Endothelial cell of umbilical vein (primary cell): ENCODE data around the gene DENND5B. TPM values are rescaled to one million over a fixed set of nuclear protein-coding genes. Genes with fewer than 3 reads are reported as not detected.

Experiments
- BruUV-seq: library from RNA; stranded (reverse); fragments of 400-500 nt; replicated peaks from 2 replicates; lab custom pipeline; 2021; lab: Mats Ljungman, UMichigan
- CTCF ChIA-PET: fragments of 300-600, 350-600 bp; sonication (Branson Sonifier 250); formaldehyde crosslinking; loops from one replicate; lab custom pipeline; 2021; ENCODE audit warnings: antibody characterized with exemption, inconsistent platforms; lab: Charles Lee
- POLR2A ChIA-PET: fragments of 300-600, 350-600 bp; sonication (Branson Sonifier 250); formaldehyde crosslinking; loops from one replicate; lab custom pipeline; 2021; ENCODE audit warnings: antibody characterized with exemption, inconsistent platforms; lab: Charles Lee
- DNase-seq: peaks from one replicate; pipeline ENCODE4 v3.0.0-alpha.2; 2011; ENCODE audit warnings: low read depth, low spot score
- FAIRE-seq: peaks from 2 replicates; lab custom pipeline; 2011; peaks lifted over from hg19 to GRCh38; lab: Jason Lieb, UNC
- H2AFZ ChIP-seq: 2 replicates; pipeline ENCODE4 v1.6.0; 2012; ENCODE audit warnings: low read depth, low read length, control low read depth, inconsistent platforms
- H3K27ac ChIP-seq: 2 replicates; pipeline ENCODE4 v1.5.1; 2011; ENCODE audit warnings: low read depth, mild to moderate bottlenecking, control low read depth, low read length, moderate library complexity; ENCODE audit not compliant: insufficient read depth
- H3K27me3 ChIP-seq, 2 experiments: 2 replicates each; pipeline versions ENCODE4 v1.6.0 to v1.6.1; 2011; ENCODE audit warnings: low read length in 2 of 2, mixed read lengths in 1 of 2; ENCODE audit not compliant: control insufficient read depth in 2 of 2, insufficient read depth in 2 of 2
- H3K36me3 ChIP-seq, 2 experiments: 2 replicates in 1 of 2; 3 replicates in 1 of 2; pipeline ENCODE4 v1.5.1; 2011; ENCODE audit warnings: low read length in 2 of 2, mild to moderate bottlenecking in 1 of 2, moderate library complexity in 1 of 2; ENCODE audit not compliant: control insufficient read depth in 2 of 2, insufficient read depth in 2 of 2; ENCODE audit errors: extremely low read depth in 1 of 2
- H3K4me1 ChIP-seq: 3 replicates; pipeline ENCODE4 v1.5.1; 2011; ENCODE audit warnings: mild to moderate bottlenecking, low read length; ENCODE audit not compliant: control insufficient read depth, insufficient read depth; ENCODE audit errors: extremely low read depth
- H3K4me2 ChIP-seq: 2 replicates; pipeline ENCODE4 v1.6.1; 2011; ENCODE audit warnings: low read length, control low read depth, mixed read lengths; ENCODE audit not compliant: insufficient read depth
- H3K4me3 ChIP-seq, 3 experiments: fragments of 200-600 bp in 1 of 3; sonication (generic), shearing (Covaris generic) in 1 of 3; replicated peaks in 1 of 3; 2 replicates each; pipeline ENCODE4 v1.5.1; 2011 to 2016; ENCODE audit warnings: control low read depth in 3 of 3, low read length in 3 of 3, mild to moderate bottlenecking in 2 of 3, inconsistent platforms in 1 of 3, low read depth in 1 of 3, moderate library complexity in 1 of 3; ENCODE audit not compliant: insufficient read depth in 1 of 3
- H3K79me2 ChIP-seq: 2 replicates; pipeline ENCODE4 v1.6.0; 2012; ENCODE audit warnings: low read length, inconsistent platforms; ENCODE audit not compliant: control insufficient read depth, insufficient read depth
- H3K9ac ChIP-seq: replicated peaks from 2 replicates; pipeline ENCODE3; 2011; ENCODE audit warnings: low read length, control low read depth; ENCODE audit not compliant: insufficient read depth; ENCODE audit errors: extremely low read depth
- H3K9me1 ChIP-seq: replicated peaks from 3 replicates; pipeline ENCODE4 v1.6.0; 2011; ENCODE audit warnings: mild to moderate bottlenecking, low read length; ENCODE audit not compliant: control insufficient read depth, insufficient read depth; ENCODE audit errors: extremely low read depth
- H3K9me3 ChIP-seq: replicated peaks from 2 replicates; pipeline ENCODE4 v1.5.1; 2012; ENCODE audit warnings: low read length, inconsistent platforms; ENCODE audit not compliant: control insufficient read depth, insufficient read depth
- H4K20me1 ChIP-seq: replicated peaks from 2 replicates; pipeline ENCODE3; 2011; ENCODE audit warnings: mild to moderate bottlenecking, low read length; ENCODE audit not compliant: control insufficient read depth, insufficient read depth; ENCODE audit errors: extremely low read depth
- EZH2 ChIP-seq: IDR thresholded peaks from 2 replicates; pipeline ENCODE4 v1.6.1; 2012; ENCODE audit warnings: borderline replicate concordance, low read depth, mild to moderate bottlenecking, moderate library complexity, low read length, inconsistent platforms; ENCODE audit not compliant: severe bottlenecking
- FOS ChIP-seq: IDR thresholded peaks from 2 replicates; pipeline ENCODE4 v1.6.1; 2011; ENCODE audit warnings: mild to moderate bottlenecking, low read length, moderate library complexity, borderline replicate concordance; ENCODE audit not compliant: insufficient read depth
- JUN ChIP-seq: IDR thresholded peaks from 2 replicates; pipeline ENCODE4 v1.6.1; 2011; ENCODE audit warnings: borderline replicate concordance, low read depth; ENCODE audit not compliant: insufficient read length, insufficient read depth
- MYC ChIP-seq: IDR thresholded peaks from one replicate; pipeline ENCODE4 v1.6.1; 2011; ENCODE audit warnings: mild to moderate bottlenecking, low read depth, low read length
- POLR2AphosphoS5 ChIP-seq: IDR thresholded peaks from 2 replicates; pipeline ENCODE4 v1.6.1; 2012; ENCODE audit warnings: low read depth, mild to moderate bottlenecking, control low read depth, low read length, moderate library complexity; ENCODE audit not compliant: insufficient read depth
- dilution Hi-C: fragments of 300-500 bp; cut with MboI; formaldehyde crosslinking; loops from one replicate; pipeline ENCODE4 v1.15.0; 2019; ENCODE audit warnings: low sequenced_read_pairs; ENCODE audit not compliant: extremely low pct_ligation_motif_present
- intact Hi-C: fragments of 100-400 bp; cut with micrococcal nuclease; formaldehyde crosslinking; loops from one replicate; pipeline ENCODE4 v1.10.0; 2022
- polyA plus RNA-seq, 4 experiments: library from polyadenylated mRNA; depleted of rRNA in 3 of 4; stranded (reverse) in 3 of 4; unstranded in 1 of 4; fragments of >200 nt; gene quantifications; 2 replicates each; pipeline versions ENCODE4 v1.2.1 to v1.2.3, GENCODE V29; 2011 to 2012; ENCODE audit warnings: missing spikeins in 1 of 4
- total RNA-seq: library from RNA; stranded (reverse); gene quantifications from 2 replicates; pipeline ENCODE4 v1.2.3, GENCODE V29; 2021
- TF ChIP-seq, protein P1 (sequence below), 2 donors: IDR thresholded peaks; 1 replicate in 1 of 2; 2 replicates in 1 of 2; pipeline ENCODE4 v1.5.1; 2011; ENCODE audit warnings: low read length in 2 of 2, mild to moderate bottlenecking in 2 of 2, moderate library complexity in 2 of 2, control low read depth in 1 of 2, inconsistent platforms in 1 of 2, low read depth in 1 of 2; ENCODE audit not compliant: insufficient read depth in 1 of 2; ENCODE audit errors: extremely low read depth in 1 of 2

Gene DENND5B
- total and polyA plus RNA-seq, 2 donors (not counting 3 experiments of a cell fraction or from before 2014, with no cell fraction given), result 10.3 to 18.3 TPM

DNA sequence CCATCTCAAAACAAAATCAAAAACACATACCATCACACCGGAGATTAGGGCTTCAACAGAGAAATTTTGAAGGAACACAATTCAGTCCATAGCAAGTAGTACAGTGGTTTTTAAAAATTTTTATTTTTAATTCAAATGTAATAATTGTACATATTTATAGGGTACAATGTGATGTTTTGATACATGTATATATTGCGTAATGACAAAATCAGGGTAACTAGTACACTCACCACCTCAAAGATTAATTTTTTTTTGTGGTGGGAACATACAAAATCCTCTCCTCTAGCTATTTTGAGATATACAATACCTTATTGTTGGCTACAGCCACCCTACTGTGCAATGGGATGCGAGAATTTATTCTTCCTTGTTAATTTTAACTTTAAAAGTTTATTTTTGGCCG, 42.5 kb upstream of the DENND5B start:
- Histone ChIP-seq H3K9me1 (no peaks in the 10 kb centered on the region), H3K9me3 (no peaks in the 10 kb centered on the region), H3K27ac (no peak overlapping the region), H3K4me2 (no peak overlapping the region), H3K4me1 (peaks cover 5% of the 10 kb centered on the region), H3K36me3 (no peaks in the 10 kb centered on the region), H2AFZ (no peak overlapping the region), H3K27me3 (no peaks in the 10 kb centered on the region), H4K20me1 (no peaks in the 10 kb centered on the region), H3K9ac (no peak overlapping the region), H3K4me3 (no peak overlapping the region), H3K79me2 (no peaks in the 10 kb centered on the region)
- BruUV-seq, result no TSS peak
- POLR2A ChIA-PET, result no interaction called here
- dilution Hi-C loops (no loop called here), intact Hi-C loops (no loop called here)
- CTCF ChIA-PET, result interaction anchor here (0.8 to 6.1 kb wide), 3 partner anchors 192 to 233 kb away, joined by 3 to 140 read pairs (median 3); no protein-coding TSS in a partner anchor
- DNase-seq, result no peak
- FAIRE-seq, result no peak
- TF ChIP-seq JUN, result no peak
- no peak for TF ChIP-seq POLR2AphosphoS5
- no peak for TF ChIP-seq MYC
- no peak for TF ChIP-seq FOS
- TF ChIP-seq EZH2, result no peak
- TF ChIP-seq, protein P1, sequence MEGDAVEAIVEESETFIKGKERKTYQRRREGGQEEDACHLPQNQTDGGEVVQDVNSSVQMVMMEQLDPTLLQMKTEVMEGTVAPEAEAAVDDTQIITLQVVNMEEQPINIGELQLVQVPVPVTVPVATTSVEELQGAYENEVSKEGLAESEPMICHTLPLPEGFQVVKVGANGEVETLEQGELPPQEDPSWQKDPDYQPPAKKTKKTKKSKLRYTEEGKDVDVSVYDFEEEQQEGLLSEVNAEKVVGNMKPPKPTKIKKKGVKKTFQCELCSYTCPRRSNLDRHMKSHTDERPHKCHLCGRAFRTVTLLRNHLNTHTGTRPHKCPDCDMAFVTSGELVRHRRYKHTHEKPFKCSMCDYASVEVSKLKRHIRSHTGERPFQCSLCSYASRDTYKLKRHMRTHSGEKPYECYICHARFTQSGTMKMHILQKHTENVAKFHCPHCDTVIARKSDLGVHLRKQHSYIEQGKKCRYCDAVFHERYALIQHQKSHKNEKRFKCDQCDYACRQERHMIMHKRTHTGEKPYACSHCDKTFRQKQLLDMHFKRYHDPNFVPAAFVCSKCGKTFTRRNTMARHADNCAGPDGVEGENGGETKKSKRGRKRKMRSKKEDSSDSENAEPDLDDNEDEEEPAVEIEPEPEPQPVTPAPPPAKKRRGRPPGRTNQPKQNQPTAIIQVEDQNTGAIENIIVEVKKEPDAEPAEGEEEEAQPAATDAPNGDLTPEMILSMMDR (IDR thresholded peaks at IDR 0.05; ENCODE audit: extremely low read depth in 1 of 2, insufficient read depth in 1 of 2, low read depth in 1 of 2, low read length in 2 of 2), result no peak
